HG03196 (cell line): ENCODE results near the gene MT1M.
"Not testable (repeated sequence)": the region's sequence is repeated elsewhere in the genome, so short reads cannot be mapped to it uniquely, and the experiment has no call there.

Source experiments
- ATAC-seq: cut with Tn5 transposase; IDR thresholded peaks from one replicate; pipeline ENCODE4 v1.9.1; 2021; ENCODE audit not compliant: unreplicated experiment

The MT1M gene

DNA sequence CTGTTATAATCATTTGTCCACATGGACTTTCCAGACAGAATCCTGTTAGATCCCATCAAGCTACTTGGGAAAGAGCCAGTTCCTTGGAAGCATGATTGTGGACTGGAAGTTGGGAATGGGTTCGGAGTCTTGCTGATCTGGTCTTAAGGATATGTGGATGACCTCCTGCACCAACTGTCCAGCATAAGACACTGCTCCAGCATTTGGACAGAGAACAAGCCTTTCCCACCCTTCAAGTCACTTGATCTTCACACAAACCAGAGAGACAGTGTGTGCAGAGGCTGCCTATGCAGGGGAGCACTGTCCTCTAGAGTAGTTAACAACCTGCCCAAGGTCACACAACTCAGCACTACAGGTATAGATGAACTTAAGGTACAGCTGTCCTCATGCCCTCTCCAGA lies 13.4 kb downstream of the MT1M start:
- ATAC-seq = no peak

GRCh38 chr16:56647641-56648431 lies 15.4 kb downstream of the MT1M start:
- no peak for ATAC-seq

DNA sequence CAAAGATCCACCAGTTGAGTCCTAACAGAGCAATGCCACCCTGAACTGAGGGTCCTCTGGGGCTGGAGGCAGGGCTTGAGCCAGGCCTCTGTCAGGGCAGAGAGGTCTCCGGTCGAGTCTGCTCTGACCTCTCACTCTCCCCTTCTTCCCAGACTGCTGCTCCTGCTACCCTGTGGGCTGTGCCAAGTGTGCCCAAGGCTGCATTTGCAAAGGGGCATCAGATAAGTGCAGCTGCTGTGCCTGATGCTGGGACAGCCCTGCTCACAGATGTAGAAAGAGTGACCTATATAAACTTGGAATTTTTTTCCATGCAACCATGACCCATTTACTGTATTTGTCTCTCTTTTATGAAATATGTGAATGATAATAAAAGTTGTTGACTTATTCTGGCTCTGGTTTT lies 16.8 kb downstream of the MT1M start:
- ATAC-seq = no peak

DNA sequence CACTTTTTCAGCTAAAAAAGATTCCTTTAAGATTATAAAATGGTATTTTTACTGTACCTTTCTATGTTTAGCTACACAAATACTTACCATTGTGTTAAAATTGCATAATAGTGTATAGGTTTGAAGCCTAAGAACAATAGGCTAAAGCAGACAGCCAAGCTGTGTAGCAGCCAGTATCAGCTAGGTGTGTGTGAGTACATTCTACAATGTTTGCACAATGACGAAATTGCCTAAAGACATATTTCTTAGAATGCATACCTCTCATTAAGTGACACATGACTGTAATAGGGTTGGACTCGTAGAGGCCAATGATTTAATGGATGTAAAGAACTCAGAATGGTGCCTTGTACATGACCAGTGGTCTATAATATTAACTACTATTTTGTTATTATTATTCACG lies 17.4 kb downstream of the MT1M start:
- ATAC-seq = no peak

GRCh38 chr16:56651586-56651985 lies 19.1 kb downstream of the MT1M start, which contains the start of gene MT1B:
MT1B (plus strand) TSS chr16:56651886; CDS start chr16:56651954, 68 bp downstream.
- ATAC-seq = no peak

DNA sequence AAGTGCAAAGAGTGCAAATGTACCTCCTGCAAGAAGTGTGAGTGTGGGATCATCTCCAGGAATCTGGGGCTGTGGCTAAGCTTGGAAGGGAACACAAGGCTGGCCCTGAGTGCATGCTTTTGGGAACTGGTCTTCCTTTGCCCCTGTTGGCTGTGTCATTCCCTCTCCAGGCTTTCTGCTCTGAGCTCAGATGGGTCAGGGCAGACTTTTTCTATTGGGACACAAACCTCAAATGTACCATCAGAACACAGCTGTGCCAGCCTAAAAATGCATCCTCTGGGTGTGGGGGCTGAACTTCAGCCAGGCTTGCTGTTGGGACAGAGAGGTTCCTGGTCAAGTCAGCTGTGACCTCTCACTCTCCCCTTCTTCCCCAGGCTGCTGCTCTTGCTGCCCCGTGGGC lies 20.1 kb downstream of the MT1M start:
- no peak for ATAC-seq

- no peak for ATAC-seq
Measured at GRCh38 chr16:56653218-56653617, 20.8 kb downstream of the MT1M start.

- no peak for ATAC-seq
Measured at GRCh38 chr16:56657555-56658326, 25.3 kb downstream of the MT1M start, which contains the start of gene MT1F. MT1F (plus strand) TSS chr16:56657959; CDS start chr16:56658059, 100 bp downstream.

DNA sequence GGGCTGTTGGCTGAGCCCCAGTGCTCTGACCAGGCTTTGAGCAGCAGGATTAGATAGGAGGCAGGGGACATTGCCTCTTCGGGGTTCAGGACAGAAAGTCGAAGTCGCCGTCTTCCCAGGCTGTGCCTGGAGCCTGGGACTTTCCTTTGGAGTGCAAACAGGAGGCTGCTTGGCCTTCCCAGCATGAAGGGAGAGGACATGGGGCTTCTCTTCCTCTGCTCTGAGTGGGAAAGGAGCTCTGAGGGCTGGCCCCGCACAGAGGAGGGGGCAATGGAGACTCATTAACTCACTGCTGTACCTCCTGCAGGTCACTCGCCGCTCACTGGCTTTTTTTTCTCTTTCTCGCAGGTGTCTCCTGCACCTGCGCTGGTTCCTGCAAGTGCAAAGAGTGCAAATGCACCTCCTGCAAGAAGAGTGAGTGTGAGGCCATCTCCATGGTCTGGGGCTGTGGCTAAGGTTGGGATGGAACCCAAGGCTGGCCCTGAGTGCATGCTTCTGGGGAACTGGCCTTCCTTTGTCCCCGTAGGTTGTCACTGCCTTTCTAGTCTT lies 25.9 kb downstream of the MT1M start:
- ATAC-seq = no peak

DNA sequence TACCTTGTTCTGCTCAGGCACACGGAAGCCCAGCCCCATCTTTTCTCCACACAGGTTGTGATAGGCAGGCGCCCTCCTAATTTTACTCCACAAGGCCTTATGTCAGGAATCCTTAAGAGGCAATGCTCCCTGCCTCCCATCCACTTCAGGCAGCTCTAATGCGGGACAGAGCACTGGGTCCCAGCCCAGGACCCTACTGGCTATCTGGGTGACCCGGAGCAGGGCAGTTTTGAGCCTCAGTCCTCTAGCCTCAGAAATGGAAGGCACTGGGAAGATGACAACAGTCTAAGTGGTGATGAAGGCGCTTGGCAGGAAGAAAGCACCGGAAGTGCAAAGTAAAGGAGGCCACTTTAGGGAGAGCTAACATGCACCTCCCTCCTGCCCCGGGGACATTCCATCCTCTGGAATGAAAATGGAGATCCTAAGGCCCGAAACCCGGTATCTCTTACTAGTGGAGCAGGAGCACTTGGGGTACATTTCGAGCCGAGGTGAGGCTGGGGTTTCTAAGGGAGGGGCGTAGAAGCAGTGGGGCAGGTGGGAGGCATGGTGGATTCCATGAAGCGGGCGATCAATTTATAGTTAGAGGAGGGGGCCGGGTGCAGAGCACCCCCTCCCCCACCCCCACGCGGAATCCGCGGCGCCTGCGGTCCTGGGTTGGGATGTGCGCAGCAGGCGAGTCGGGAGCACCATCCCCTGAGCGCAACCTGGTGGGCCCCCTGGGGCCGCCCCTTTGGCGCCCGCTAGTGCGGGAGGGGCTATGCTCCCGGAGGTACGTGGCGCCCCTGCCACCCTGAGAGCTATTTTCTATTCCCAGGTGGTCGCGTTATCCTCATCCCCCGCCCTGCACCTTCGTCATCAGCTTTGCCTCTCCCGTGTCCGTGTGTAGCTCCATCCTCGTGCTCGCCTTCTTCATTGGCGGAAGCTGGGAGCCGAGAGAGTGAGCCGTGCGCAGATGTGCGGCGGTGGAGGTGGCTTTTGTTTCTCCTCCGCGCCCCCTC lies 30.2 kb downstream of the MT1M start:
- no peak for ATAC-seq

DNA sequence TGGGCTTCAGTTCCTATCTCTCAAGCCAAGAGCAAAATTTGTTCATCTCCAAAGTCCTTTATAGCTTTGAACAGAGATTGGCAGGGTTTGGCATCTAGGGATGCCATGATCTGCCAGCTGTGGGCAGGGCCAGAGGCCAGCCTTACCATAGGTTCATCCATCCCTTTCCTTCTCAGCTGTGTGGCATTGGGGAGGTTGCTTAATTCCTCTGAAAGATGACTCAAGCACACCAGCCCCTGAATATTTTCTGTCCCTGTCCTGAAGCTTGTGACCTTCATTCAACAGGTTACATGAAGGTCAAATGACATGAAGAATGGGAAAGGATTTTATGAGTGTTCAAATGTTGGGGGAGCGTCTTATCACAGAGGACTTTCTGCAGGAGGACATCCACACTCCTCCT lies 32.0 kb downstream of the MT1M start:
- no peak for ATAC-seq

- ATAC-seq = not testable (repeated sequence)
Measured at GRCh38 chr16:56665286-56666261, 33.1 kb downstream of the MT1M start.

DNA sequence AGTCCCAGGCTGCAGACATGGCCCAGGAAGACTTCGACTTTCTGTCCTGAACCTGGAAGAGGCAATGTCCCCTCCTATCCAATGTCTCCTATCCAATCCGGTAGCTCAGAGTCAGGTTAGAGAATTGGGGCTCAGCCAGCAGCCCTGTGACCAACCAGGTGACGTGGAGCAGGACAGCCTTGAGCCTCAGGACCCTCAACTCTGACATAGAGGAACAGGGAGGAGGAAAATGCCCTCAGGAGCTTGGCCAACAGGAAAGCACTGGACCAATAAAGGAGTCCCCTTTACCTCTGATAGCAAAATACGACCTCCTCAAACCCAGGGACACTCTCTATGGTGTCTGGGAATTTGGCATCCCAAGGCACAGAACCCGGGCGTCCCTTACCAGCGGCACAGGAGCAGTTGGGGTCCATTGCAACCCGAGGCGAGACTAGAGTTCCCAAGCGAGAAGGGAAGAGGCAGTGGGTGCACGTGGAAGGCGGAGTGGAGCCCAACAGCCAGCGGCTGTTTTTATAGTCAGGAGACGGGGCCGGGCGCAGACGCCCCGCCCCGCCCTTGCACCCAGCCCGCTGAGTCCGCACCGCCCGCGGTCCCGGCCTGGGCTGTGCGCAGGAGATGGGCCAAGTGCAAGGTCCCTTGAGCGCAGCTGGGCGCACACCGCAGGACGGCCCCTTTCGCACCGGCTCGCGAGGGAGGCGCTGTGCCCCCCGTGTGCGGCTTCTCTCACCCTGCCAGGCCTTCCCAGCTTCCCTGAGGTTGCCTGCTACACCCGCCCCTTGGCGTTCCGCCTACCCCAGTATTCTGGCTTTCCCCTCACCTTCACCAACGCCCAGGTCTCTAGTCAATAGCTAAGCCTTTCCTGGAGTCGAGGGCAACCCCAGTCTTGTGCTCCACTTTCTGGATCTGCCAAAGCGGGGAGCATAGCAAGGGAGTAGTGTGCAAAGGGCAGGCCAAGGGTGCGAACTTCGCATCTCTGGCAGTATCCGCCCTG lies 35.4 kb downstream of the MT1M start, which contains the start of gene MT1G:
Gene MT1G, minus strand, starts transcription at position 485 of the 991 bp plus-strand sequence. Its CDS starts 72 bp downstream, at position 413.
- no peak for ATAC-seq

DNA sequence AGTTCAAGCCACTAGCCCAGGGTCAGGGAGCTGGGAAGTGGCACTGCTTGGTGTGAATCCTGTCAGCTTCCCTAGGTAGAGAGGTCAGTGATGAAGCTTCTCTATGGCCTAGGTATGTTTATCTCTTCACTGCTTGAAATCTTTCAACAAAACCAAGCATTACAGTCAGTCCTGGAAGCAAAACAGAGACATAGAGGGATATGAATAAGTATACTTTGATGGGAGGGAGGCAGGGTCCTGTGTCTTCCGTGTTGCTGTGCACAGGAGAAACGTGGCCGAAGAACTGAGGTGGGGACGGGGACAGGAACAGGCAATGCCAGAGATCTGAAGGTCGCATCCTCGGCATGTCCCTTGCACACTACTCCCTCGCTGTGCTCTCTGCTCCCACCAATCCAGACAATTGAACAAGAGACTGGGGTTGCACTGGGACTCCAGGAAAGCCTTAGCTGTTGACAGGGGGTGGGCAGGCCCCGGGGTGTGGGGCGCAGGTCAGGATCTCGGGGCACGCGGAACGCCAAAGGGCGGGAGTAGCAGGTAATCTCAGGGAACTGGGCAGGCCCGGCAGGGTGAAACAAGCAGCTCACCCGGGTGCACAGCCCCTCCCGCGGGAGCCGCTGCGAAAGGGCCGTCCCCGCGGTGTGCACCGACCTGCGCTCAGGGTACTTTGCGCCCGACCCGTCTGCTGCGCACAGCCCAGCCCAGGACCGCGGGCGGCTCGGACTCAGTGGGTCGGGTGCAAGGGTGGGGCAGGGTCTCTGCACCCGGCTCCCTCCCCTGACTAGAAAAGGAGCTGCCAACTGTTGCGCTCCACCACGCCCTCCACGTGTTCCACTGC lies 36.8 kb downstream of the MT1M start, which contains the start of gene MT1H:
Gene MT1H, plus strand, starts transcription at position 810 of the 835 bp plus-strand sequence. CDS start 71 bp downstream, outside the sequence.
- ATAC-seq = no peak

DNA sequence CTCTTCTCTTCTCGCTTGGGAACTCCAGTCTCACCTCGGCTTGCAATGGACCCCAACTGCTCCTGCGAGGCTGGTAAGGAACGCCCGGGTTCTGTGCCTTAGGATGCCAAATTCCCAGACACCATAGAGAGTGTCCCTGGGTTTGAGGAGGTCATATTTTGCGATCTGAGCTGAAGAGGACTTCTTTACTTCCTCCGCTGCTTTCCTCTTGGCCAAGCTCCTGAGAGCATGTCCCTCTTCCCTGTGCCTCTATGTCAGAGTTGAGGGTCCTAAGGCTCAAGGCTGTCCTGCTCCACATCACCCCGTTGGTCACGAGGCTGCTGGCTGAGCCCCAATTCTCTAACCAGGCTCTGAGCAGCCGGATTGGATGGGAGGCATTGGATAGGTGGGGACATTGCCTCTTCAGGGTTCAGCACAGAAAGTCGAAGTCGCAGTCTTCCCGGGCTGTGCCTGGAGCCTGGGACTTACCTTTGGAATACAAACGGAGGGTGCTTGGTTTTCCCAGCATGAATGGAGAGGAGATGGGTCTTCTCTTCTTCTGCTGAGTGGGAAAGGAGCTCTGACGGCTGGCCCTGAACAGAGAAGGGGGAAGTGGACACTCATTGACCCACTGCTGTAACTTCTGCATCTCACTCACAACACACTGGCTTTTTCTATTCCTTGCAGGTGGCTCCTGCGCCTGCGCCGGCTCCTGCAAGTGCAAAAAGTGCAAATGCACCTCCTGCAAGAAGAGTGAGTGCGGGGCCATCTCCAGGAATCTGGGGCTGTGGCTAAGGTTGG lies 37.6 kb downstream of the MT1M start:
- no peak for ATAC-seq

DNA sequence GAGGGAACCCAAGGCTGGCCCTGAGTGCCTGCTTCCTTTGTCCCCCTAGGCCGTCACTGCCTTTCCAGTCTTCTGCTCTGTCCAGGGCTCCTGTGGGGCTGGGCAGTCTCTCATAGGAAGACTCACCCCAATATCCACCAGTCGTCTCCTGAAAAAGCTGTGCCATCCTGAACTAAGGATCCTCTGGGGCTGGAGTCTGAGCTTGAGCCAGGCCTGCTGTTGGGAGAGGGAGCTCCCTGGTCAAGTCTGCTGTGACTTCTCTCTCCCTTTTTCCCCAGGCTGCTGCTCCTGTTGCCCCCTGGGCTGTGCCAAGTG lies 38.1 kb downstream of the MT1M start:
- ATAC-seq = no peak
